Measurements from ENCODE around the gene METTL26. TPM values are rescaled to one million over a fixed set of nuclear protein-coding genes. Genes with fewer than 3 reads are reported as not detected.

Gene METTL26
- total and polyA plus RNA-seq, 11 donors = 39.6 to 187 (median 58.5) TPM

GRCh38 chr16:626787-627453, 9.2 kb downstream of the METTL26 start:
- H3K27me3 ChIP-seq = no peaks in the 10 kb centered on the region
- H3K4me1 ChIP-seq = peaks cover 0 to 25% (median 21%) of the 10 kb centered on the region in 12 donors
- H3K27ac ChIP-seq = peak overlapping the region in 1 of 12 donors; percentile 57
- no peak for ATAC-seq
- no peak overlapping the region for H3K4me3 ChIP-seq
- peaks cover 0 to 39% (median 10%) of the 10 kb centered on the region in 9 donors for H3K36me3 ChIP-seq
- 93 to 96% (median 93%) methylated on average over 27 to 29 of the region's 29 CpGs for WGBS, 4 donors
- TF ChIP-seq POLR2A (IDR thresholded peaks at IDR 0.05) (no peak), CTCF (IDR thresholded peaks at IDR 0.05) (no peak)
- peak in 1 of 5 donors; percentile 26 for DNase-seq
- no peaks in the 10 kb centered on the region for H3K9me3 ChIP-seq
- intact Hi-C loops (cut with DNase I) = loop anchor here in 3 of 10 donors (5.0 kb wide), 2 partner anchors 35 to 50 kb away; partner anchors contain the start of gene RAB40C (in 2 of the 3)

GRCh38 chr16:625977-626765, 9.9 kb downstream of the METTL26 start:
- no peak for TF ChIP-seq POLR2A (IDR thresholded peaks at IDR 0.05)
- no peak for TF ChIP-seq CTCF (IDR thresholded peaks at IDR 0.05)
- intact Hi-C loops (cut with DNase I) = loop anchor here in 3 of 10 donors (5.0 kb wide), 2 partner anchors 34 to 49 kb away; partner anchors contain the start of gene RAB40C (in 2 of the 3)
- no peaks in the 10 kb centered on the region for H3K9me3 ChIP-seq
- peak in 1 of 5 donors; percentile 23 for DNase-seq
- 93 to 97% (median 95%) methylated on average over 27 to 35 of the region's 35 CpGs for WGBS, 4 donors
- H3K4me3 ChIP-seq = no peak overlapping the region
- H3K27me3 ChIP-seq = no peaks in the 10 kb centered on the region
- no peak for ATAC-seq
- peaks cover 0 to 23% (median 19%) of the 10 kb centered on the region in 12 donors for H3K4me1 ChIP-seq
- H3K36me3 ChIP-seq = peaks cover 0 to 39% (median 10%) of the 10 kb centered on the region in 9 donors
- peak overlapping the region in 1 of 12 donors; percentile 57 for H3K27ac ChIP-seq

- H3K9me3 ChIP-seq = no peaks in the 10 kb centered on the region
- DNase-seq (no peak), ATAC-seq (no peak)
- no peak overlapping the region for H3K27ac ChIP-seq
- peaks cover 0 to 14% (median 10%) of the 10 kb centered on the region in 12 donors for H3K4me1 ChIP-seq
- no peaks in the 10 kb centered on the region for H3K27me3 ChIP-seq
- H3K4me3 ChIP-seq = no peak overlapping the region
- 94 to 96% (median 95%) methylated on average over 7 to 37 of the region's 37 CpGs for WGBS, 4 donors
- H3K36me3 ChIP-seq = peaks cover 0 to 39% (median 10%) of the 10 kb centered on the region in 9 donors
- intact Hi-C loops (cut with DNase I) = loop anchor here in 3 of 10 donors (5.0 kb wide), 2 partner anchors 33 to 48 kb away; partner anchors contain the start of gene RAB40C (in 2 of the 3)
- TF ChIP-seq CTCF (IDR thresholded peaks at IDR 0.05) (no peak), POLR2A (IDR thresholded peaks at IDR 0.05) (no peak)
Measured at GRCh38 chr16:625117-625976, 10.8 kb downstream of the METTL26 start.

All from heart left ventricle (tissue), 16 donors.